RWPE2 (cell line): ENCODE data around the gene ZBTB2.
A peak's percentile ranks its signal among the peaks of the same experiment; 100 is the strongest.

Experiments
- ATAC-seq: fragments of 200-7000 bp; cut with Tn5 transposase; 3 replicates; pipeline ENCODE4 v1.9.1; 2021; ENCODE audit warnings: low read depth
- DNase-seq: peaks from one replicate; pipeline ENCODE4 v3.0.0-alpha.2; 2020; ENCODE audit warnings: low spot score
- H3K27ac ChIP-seq: fragments of 450-650 bp; 2 replicates; pipeline ENCODE4 v1.5.1; 2017; ENCODE audit warnings: mild to moderate bottlenecking; ENCODE audit not compliant: poor library complexity, severe bottlenecking
- H3K27me3 ChIP-seq: fragments of 250-450 bp; sonication (Bioruptor Pico); 2 replicates; pipeline ENCODE4 v1.5.1; 2021; ENCODE audit warnings: mild to moderate bottlenecking, moderate library complexity; ENCODE audit not compliant: insufficient read depth, poor library complexity, severe bottlenecking
- H3K36me3 ChIP-seq: fragments of 250-450 bp; sonication (Bioruptor Pico); 2 replicates; pipeline ENCODE4 v1.5.1; 2020; ENCODE audit warnings: low read depth, mild to moderate bottlenecking, moderate library complexity
- H3K4me1 ChIP-seq: fragments of 250-450 bp; sonication (Bioruptor Pico); 2 replicates; pipeline ENCODE4 v1.5.1; 2021; ENCODE audit warnings: mild to moderate bottlenecking, moderate library complexity; ENCODE audit not compliant: insufficient read depth, poor library complexity, severe bottlenecking
- H3K4me3 ChIP-seq: fragments of 250-450 bp; sonication (Bioruptor Pico); 2 replicates; pipeline ENCODE4 v1.5.1; 2021; ENCODE audit warnings: mild to moderate bottlenecking, moderate library complexity; ENCODE audit not compliant: severe bottlenecking
- H3K9me3 ChIP-seq: fragments of 250-450 bp; sonication (Bioruptor Pico); 2 replicates; pipeline ENCODE4 v1.5.1; 2021; ENCODE audit warnings: mild to moderate bottlenecking, moderate library complexity; ENCODE audit not compliant: severe bottlenecking
- CTCF ChIP-seq: fragments of 450-650 bp; IDR thresholded peaks from one replicate; pipeline ENCODE4 v1.5.1; 2017; ENCODE audit warnings: mild to moderate bottlenecking, moderate library complexity; ENCODE audit not compliant: poor library complexity, severe bottlenecking

The ZBTB2 gene

GRCh38 chr6:151379933-151380847 lies 11.2 kb downstream of the ZBTB2 start:
- TF ChIP-seq CTCF, result no peak
- no peak overlapping the region for H3K4me3 ChIP-seq
- H3K9me3 ChIP-seq, result no peaks in the 10 kb centered on the region
- H3K4me1 ChIP-seq, result peaks cover 4% of the 10 kb centered on the region
- DNase-seq (no peak), ATAC-seq (no peak)
- no peaks in the 10 kb centered on the region for H3K36me3 ChIP-seq
- H3K27me3 ChIP-seq, result no peaks in the 10 kb centered on the region
- no peak overlapping the region for H3K27ac ChIP-seq

GRCh38 chr6:151377095-151377494 lies 14.3 kb downstream of the ZBTB2 start:
- DNase-seq, result no peak
- Histone ChIP-seq H3K36me3 (no peaks in the 10 kb centered on the region), H3K9me3 (no peaks in the 10 kb centered on the region), H3K4me3 (no peak overlapping the region), H3K27ac (no peak overlapping the region), H3K4me1 (peaks cover 14% of the 10 kb centered on the region), H3K27me3 (no peaks in the 10 kb centered on the region)
- no peak for ATAC-seq
- no peak for TF ChIP-seq CTCF

- Histone ChIP-seq H3K4me1 (peaks cover 14% of the 10 kb centered on the region), H3K27me3 (no peaks in the 10 kb centered on the region), H3K4me3 (no peak overlapping the region), H3K36me3 (peaks cover 2% of the 10 kb centered on the region; the same call in 1 of the 2 replicates), H3K9me3 (no peaks in the 10 kb centered on the region), H3K27ac (no peak overlapping the region)
- DNase-seq, result no peak
- TF ChIP-seq CTCF, result no peak
- no peak for ATAC-seq
These were observed 14.9 kb downstream of the ZBTB2 start for GRCh38 chr6:151376440-151376839.

GRCh38 chr6:151375833-151376232 lies 15.5 kb downstream of the ZBTB2 start:
- H3K4me3 ChIP-seq, result no peak overlapping the region
- no peak for ATAC-seq
- H3K27ac ChIP-seq, result peak overlapping the region; percentile 36
- peaks cover 14% of the 10 kb centered on the region for H3K4me1 ChIP-seq
- H3K36me3 ChIP-seq, result peaks cover 8% of the 10 kb centered on the region; the same call in 1 of the 2 replicates
- no peak for TF ChIP-seq CTCF
- no peaks in the 10 kb centered on the region for H3K27me3 ChIP-seq
- no peak for DNase-seq
- H3K9me3 ChIP-seq, result no peaks in the 10 kb centered on the region
